Left kidney (tissue), 8 donors: ENCODE results near the gene SNX18. TPM values are rescaled to one million over a fixed set of nuclear protein-coding genes. Genes with fewer than 3 reads are reported as not detected.
"Not testable (repeated sequence)": the region's sequence is repeated elsewhere in the genome, so short reads cannot be mapped to it uniquely, and the experiment has no call there.

Experiments
- DNase-seq: peaks from one replicate; pipeline ENCODE4 v3.0.0-alpha.2; 2013
- long read RNA-seq, 8 donors: transcript quantifications; one replicate each; lab custom pipeline, GENCODE V29; 2026
- polyA plus RNA-seq: library from polyadenylated mRNA; unstranded; fragments of 120-200 nt; gene quantifications from one replicate; pipeline ENCODE4 v1.2.1, GENCODE V29; 2013; ENCODE audit not compliant: insufficient read length

SNX18 gene
- 28.6 TPM for polyA plus RNA-seq
- long read RNA-seq, donor 1, full-length matches to known transcripts, result 31 of 31 reads
- long read RNA-seq, donor 1, partial matches to known transcripts, result 0 of 31 reads
- long read RNA-seq, donor 1, other reads (novel, unspliced or antisense), result 0 of 31 reads
- long read RNA-seq, donor 2, full-length matches to known transcripts, result 24 of 24 reads
- long read RNA-seq, donor 2, partial matches to known transcripts, result 0 of 24 reads
- long read RNA-seq, donor 2, other reads (novel, unspliced or antisense), result 0 of 24 reads
- long read RNA-seq, donor 3, full-length matches to known transcripts, result 15 of 15 reads
- long read RNA-seq, donor 3, partial matches to known transcripts, result 0 of 15 reads
- long read RNA-seq, donor 3, other reads (novel, unspliced or antisense), result 0 of 15 reads
- long read RNA-seq, donor 4, full-length matches to known transcripts, result 2 of 2 reads
- long read RNA-seq, donor 4, partial matches to known transcripts, result 0 of 2 reads
- long read RNA-seq, donor 4, other reads (novel, unspliced or antisense), result 0 of 2 reads
- long read RNA-seq, donor 5, full-length matches to known transcripts, result 21 of 21 reads
- long read RNA-seq, donor 5, partial matches to known transcripts, result 0 of 21 reads
- long read RNA-seq, donor 5, other reads (novel, unspliced or antisense), result 0 of 21 reads
- long read RNA-seq, donor 6, full-length matches to known transcripts, result 29 of 29 reads
- long read RNA-seq, donor 6, partial matches to known transcripts, result 0 of 29 reads
- long read RNA-seq, donor 6, other reads (novel, unspliced or antisense), result 0 of 29 reads
- long read RNA-seq, donor 7, full-length matches to known transcripts, result 26 of 26 reads
- long read RNA-seq, donor 7, partial matches to known transcripts, result 0 of 26 reads
- long read RNA-seq, donor 7, other reads (novel, unspliced or antisense), result 0 of 26 reads
- long read RNA-seq, donor 8, full-length matches to known transcripts, result 7 of 7 reads
- long read RNA-seq, donor 8, partial matches to known transcripts, result 0 of 7 reads
- long read RNA-seq, donor 8, other reads (novel, unspliced or antisense), result 0 of 7 reads

GRCh38 chr5:54517512-54518145 lies at the start of gene SNX18:
Gene SNX18 (plus strand): TSS chr5:54517759. CDS start chr5:54517953, 194 bp downstream.
- peak; percentile 91 for DNase-seq

- DNase-seq, result no peak
These were observed 47.9 kb upstream of the SNX18 start for GRCh38 chr5:54469622-54470021.

- DNase-seq, result no peak
These were observed 47.4 kb upstream of the SNX18 start for GRCh38 chr5:54470128-54470527.

GRCh38 chr5:54470677-54471076 lies 46.9 kb upstream of the SNX18 start:
- no peak for DNase-seq

- DNase-seq, result no peak
These were observed 46.2 kb upstream of the SNX18 start for GRCh38 chr5:54471398-54471797.

- DNase-seq, result no peak
These were observed 40.9 kb upstream of the SNX18 start for GRCh38 chr5:54476682-54477081.

GRCh38 chr5:54477941-54478478 lies 39.5 kb upstream of the SNX18 start:
- no peak for DNase-seq

GRCh38 chr5:54480296-54480695 lies 37.3 kb upstream of the SNX18 start:
- no peak for DNase-seq

GRCh38 chr5:54484219-54484894 lies 33.2 kb upstream of the SNX18 start:
- no peak for DNase-seq

GRCh38 chr5:54485659-54486058 lies 31.9 kb upstream of the SNX18 start:
- not testable (repeated sequence) for DNase-seq

GRCh38 chr5:54489648-54489979 lies 27.9 kb upstream of the SNX18 start:
- DNase-seq, result not testable (repeated sequence)

GRCh38 chr5:54491326-54491725 lies 26.2 kb upstream of the SNX18 start:
- no peak for DNase-seq

- no peak for DNase-seq
These were observed 25.4 kb upstream of the SNX18 start for GRCh38 chr5:54492178-54492577.

GRCh38 chr5:54495027-54495426 lies 22.5 kb upstream of the SNX18 start:
- no peak for DNase-seq

- no peak for DNase-seq
These were observed 3.3 kb upstream of the SNX18 start for GRCh38 chr5:54514291-54514690.

GRCh38 chr5:54514841-54515432 lies 2.6 kb upstream of the SNX18 start:
- DNase-seq, result no peak

GRCh38 chr5:54515634-54516033 lies 1.9 kb upstream of the SNX18 start:
- DNase-seq, result no peak

- DNase-seq, result no peak
These were observed 1.4 kb upstream of the SNX18 start for GRCh38 chr5:54516051-54516655.

- no peak for DNase-seq
These were observed 416 bp upstream of the SNX18 start for GRCh38 chr5:54517174-54517511.

- DNase-seq, result no peak
These were observed 723 bp downstream of the SNX18 start for GRCh38 chr5:54518146-54518817.
